ENCODE measurements around the gene TMEM132D.

The TMEM132D gene

DNA sequence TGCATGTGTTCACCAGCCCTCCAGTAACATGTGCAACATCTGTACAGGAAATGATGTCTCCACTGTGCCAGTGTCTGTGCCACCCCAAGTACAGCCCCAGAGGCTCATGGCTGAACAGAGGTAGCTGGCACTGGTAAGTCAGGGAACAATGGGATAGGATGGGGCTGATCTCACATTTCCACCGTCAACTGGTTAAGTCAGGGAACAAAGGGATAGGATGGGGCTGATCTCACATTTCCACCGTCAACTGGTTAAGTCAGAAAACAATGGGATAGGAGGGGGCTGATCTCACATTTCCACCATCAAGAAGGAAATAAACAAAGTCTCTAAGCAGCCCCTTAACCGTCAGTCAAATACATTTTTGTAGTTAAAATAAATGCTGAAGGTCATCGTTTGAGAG, 246.6 kb downstream of the TMEM132D start:
- peak; percentile 81 for DNase-seq

DNA sequence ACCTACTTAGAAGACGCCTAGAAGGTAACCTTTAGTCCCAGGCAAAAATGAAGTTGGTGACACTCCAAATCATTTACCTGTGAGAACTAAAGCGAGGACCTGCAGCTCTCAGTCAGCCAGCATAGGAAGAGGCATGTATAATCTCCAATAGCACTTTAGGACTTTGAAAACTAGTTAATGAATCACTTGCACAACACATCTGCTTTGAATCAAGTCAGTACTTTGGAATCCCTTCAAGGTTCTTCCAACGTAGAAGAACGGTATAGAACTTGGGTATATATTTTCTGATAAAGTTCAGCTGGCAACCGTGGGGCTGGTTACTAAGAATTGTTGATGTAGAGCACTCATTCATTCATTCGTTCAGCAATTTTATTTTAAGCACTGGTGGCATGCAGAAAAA, 251.9 kb downstream of the TMEM132D start:
- no peak for DNase-seq

DNA sequence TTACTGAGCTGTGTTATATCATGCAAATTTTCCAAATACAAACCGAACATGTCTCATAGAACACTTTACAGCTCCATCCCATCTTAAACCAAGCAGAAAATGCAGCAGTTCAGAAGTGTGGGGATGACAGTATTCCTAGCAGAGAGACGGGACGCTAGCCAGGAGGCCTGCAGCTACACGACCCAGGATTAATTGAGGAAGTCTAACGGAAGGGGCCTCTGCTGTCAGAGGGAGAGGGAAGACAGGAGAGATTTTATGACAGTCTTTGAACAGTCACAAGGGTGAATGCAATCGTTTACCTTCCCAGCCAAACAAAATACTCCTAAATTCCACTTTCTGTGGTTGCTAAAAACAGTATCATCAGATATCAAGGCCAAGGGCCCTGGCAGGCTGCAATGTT, 261.9 kb downstream of the TMEM132D start:
- DNase-seq, result peak; percentile 39

DNA sequence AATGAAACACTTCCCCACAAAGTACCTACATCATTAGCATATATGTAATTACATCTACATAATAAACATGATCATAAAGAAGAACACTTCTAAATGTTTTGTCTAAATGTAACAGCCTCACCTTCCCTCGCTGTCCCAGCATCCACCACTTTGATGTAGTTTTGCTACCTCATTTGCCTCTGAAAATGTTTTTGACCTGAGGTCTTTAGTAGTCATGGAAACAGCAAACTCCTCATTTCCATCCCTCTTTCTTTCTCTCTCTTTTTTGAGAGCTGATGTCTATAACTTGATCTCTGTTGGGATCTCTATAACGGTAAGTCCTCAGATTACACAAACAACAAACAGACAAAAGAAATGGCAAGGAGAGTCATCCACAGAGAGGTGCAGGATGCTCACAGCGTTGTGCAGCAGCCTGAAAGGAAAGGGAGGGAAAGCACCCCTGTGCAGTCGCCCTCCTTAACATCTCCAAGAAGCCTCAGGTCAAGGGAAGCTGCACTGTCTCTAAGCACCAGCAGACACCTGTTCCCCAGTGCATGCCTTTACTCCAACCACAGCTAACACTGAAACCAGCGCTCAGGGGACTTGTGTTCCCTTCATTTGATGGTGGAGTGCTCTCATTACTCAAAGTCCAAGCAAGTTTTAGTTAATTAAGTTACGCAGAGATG, 268.7 kb downstream of the TMEM132D start:
- no peak for DNase-seq

DNA sequence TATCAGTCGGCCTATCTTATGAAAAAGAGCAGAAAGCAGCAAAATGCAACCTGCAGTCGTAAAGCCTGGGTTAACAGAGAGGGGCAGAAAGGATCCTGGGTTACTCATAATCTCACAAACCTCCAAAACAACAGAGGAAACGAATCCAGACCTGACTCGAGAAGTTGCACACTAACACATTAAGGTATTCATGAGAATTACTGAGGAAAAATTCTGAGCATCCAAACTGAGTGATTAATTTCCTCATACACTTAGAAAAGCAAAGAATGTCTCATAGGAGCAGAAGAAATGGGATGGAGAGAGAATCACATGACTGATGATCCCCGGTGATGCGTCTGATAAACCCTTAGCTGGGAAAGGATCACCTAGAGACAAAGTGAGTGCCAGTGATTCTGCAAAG, 272.5 kb downstream of the TMEM132D start:
- DNase-seq, result no peak

DNA sequence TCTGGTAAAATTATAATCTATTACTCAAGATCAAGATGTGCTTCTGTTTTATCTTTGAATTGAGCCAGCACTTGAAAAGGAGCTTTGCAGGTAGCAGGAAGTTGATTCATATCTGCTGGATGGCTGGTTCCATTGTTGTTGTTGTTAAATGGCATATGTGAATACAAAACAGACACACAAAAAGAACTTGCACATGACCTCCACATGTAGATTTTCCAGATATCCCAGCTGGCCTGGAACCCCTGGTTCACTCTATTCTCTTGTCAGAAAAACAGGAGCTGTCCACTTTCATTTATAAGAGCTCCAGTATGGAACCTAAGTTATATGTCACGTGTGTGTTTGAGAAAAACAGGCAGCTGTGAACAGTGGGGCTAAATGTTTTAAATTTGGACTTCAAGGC, 273.9 kb downstream of the TMEM132D start:
- DNase-seq, result no peak

DNA sequence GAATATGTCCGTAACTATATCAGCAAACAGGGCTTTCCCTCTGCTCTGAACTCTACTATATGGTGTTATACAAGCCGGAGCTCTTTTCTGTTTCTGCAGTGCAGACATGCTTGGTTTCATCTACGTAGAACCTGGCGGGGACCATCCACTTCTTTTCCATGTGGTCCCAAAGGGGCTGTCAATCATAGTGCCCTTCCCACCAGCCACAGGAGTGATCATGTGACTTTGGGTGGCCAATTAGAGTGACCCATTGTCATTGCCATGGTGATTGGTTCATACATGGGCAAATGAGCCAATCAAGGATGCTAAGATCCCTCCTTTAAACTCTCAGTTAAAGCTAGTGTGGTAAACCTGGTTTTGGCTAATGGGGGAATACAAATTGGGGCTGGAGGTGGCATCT, 281.3 kb downstream of the TMEM132D start:
- DNase-seq, result no peak

DNA sequence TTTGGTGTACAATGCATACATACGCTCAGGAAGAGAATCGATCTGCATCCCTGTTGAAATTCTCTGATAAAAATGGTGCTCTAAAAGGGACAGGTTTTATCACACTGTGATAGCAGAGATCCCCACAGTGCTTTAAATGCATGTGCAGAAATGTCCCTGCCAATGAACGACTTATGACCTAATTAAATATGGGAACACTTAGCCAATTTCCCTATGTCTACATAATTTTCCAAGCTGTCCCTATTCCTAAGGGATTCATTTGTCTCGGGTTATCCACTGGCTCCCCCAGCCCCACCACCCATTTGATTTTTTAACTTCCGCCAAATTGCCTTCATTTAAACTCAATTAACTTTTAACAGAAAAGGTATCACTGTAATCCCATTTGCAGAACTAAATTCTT, 284.6 kb downstream of the TMEM132D start:
- no peak for DNase-seq

DNA sequence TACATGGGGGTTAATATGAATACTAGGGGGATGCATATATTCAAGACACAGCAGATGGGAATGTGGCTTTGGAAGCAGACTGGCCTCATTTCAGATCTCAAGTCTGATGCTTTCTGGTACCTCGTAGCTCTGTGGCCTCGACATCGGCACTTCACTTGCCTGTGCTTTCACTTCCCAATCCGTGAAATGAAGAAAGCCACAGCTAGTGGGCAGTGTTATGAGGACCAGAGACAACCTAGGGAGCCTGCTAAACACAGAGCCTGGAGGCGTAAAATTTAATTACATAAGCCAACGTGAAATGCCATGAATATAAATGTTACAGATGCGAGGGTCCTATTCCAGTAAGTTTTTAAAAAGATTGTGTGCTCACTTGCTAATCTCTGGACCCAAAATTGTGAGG, 286.0 kb downstream of the TMEM132D start:
- no peak for DNase-seq

DNA sequence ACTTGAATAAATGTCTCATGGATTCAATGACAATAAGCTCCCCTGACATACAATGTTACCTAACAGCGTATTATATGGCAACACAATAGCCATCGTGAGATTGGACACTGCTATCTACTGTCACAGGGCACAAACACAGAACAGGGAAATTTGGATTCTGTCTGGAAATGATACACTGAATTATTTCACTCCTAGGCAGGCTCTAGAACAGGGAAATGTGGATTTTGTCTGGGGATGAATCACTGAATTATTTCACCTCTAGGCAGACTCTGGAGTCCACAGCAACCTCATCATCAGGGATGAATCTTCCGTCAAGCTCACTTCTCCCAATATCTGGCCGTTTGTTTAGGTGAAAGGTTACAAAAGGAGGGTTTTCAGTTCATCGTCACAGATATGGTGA, 288.8 kb downstream of the TMEM132D start:
- DNase-seq, result no peak

DNA sequence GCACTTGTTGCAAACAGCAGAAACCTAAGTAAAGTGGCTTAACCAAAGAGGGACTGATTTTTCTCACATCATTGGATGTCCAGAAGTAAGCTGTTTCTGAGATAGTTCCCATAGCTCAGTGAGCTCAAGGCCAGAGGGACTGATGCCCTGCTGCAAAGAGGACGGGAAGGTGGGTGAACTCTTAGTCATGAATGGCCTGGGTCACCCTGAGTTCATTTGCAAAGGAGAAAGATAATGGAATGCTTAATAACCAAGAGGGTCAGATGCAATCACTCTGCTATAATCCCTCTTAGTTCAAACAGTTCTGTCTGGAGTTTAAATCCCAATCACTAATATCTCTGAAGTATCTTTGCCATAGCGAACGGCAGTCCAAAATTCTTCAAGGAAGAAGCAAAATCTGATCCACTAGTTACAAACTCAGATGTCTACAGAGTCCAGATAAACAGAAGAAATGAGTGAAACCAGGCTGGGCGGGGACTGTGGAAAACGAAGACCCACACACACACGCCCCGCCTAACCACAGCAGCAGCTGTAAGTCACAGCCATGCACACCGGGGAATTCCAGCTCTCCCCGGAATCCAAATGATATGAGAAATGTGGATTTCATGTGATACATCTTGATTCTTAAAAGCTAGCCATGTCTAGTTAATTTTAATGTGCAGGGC, 289.5 kb downstream of the TMEM132D start:
- no peak for DNase-seq

DNA sequence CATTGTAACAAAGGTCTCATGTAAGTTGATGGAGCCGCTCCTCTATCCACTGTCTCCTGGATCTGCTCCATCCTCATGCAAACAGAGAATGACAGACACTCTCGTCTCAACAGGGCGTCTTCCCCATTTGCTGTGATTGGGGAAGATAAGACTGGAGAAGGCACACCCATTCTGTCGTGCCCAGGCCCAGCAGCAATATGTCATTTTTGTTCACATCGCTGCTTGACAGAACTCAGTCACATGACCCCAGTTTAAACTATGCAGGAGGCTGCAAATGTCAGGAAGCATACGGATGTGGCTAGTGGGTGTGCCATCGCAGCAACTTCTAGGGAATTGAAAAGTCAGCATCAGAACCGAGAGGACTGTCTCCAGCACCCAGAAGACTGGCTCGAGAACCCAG, 290.5 kb downstream of the TMEM132D start:
- DNase-seq, result no peak

DNA sequence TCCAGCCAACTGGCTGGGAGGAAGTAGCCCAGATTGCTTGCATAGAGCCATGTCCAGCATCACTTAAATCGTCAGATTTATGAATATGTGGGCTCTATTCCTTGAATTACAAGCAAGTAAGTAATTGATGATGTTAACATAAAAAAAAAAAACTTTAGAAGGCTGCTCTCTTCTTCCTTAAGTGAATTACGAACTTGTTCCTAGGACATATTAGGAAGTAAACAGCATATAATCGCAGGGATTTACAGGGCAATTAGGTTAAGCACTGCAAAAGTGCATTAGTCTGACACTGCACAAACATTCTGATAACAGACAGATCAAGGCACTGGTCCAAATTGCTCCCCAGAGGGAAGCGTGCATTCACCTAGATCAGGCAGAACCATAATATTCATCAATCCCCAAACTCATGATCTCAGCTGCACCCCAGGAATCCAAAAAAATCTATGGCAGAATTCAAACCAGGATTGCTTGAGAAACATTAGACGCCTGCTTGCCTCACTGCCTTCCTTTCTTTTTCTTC, 293.2 kb downstream of the TMEM132D start:
- DNase-seq, result no peak

DNA sequence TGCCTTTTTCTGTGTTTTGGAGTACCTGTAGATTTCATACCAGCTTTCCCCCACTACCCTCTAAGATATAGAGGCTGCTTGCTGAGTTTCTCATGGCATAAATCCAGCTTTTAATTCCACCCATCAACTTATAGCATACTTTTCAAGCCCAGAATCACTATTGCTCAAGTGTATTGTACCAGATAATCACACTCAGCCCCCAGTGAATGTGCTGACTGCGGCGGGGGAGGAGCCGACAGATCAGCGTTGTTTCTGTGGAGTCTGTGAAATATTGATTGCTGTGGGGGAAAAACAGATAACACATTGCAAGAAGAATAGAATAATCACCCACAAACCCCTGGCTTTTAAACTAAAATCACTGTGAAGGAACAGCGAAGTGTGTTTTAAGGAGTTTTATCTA, 296.1 kb downstream of the TMEM132D start:
- DNase-seq, result no peak

DNA sequence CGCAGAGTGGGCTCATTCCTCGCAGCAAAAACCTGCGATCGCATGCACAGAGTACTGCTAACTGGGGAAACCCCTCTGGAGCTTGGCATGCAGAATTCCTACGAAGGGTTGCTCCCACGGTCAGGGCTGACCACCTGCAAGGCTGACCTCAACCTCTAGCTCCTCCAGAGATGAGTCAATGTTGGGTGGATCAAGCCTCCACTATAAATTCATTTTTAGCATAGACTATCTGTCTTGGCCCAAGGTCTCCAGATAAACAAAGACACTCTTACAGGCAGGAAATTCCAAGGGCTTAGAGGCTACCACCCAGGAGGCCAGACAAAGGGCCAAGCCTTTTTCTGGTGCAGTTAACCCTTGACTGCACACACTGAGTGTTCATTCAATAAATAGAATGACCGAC, 296.5 kb downstream of the TMEM132D start:
- no peak for DNase-seq

DNA sequence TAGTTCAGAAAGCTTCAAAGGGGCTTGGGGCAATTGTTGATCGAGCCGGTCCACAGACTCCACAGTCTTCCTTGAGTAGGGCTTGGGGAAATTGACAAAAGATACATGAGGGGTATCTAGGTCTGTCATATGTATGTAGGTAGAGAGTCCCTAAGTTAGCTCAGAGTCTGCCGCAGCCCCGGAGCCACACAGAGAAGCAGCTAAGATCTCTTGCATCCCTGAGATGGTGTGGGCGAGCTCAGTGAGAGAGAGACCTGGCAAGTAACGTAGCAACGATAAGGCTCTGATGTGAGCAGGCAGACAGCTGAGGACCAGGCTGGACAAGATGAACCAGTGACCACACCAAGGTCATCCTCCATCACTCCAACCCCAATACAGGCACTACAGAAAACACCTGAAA, 297.6 kb downstream of the TMEM132D start:
- no peak for DNase-seq

DNA sequence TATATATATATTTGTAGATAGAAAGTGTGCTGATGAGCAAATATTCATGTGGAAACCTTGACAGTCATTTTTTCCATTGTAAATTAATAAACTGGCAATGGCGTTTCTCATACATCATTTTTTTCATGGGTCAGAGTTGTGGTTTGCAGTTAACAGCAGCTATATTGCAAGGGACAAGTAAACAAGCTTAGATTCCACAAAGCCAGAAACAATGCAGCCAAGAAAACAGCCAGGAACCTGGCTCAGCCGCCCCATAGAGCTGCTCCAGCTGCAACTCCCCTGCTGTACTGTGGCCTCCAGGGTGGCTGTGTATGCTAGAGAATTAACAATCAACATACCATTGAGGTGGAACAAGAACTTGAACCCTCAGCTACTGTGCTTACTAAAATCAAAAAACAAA, 298.2 kb downstream of the TMEM132D start:
- DNase-seq, result no peak

DNA sequence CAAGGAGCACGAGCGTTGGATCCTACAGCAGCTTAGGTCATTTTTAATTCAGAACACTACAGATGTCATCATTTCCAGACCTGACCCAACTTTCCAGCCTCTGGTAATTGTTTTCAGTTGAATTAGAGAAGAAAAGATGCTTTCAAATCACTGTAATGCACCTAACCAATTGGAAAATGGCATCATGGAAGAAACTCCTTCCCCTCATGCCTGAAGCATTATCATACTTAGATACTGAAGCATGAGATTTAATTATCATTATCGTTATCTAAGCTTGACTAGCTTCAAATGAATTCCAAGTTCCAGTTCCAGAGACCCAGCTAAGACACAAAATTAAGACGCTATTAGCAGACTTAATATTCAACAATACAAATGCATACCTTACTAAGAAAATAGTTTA, 299.3 kb downstream of the TMEM132D start:
- no peak for DNase-seq

DNA sequence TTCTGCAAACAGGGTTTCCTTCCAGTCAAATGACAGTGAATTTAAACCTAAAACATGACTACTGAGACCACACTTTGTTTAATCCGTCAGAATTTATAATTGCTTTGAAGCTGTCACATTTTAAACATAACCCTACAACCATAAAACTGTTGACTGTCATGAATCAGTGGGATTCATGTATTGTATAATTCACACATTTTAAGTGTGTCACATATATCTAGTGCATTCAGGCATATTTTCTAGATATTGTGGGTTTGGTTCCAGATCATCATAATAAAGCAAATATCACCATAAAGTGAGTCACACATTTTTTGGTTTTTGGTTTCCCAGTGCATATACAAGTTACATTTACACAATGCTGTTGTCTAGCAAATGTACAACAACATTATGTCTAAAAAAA, 304.4 kb downstream of the TMEM132D start:
- no peak for DNase-seq

DNA sequence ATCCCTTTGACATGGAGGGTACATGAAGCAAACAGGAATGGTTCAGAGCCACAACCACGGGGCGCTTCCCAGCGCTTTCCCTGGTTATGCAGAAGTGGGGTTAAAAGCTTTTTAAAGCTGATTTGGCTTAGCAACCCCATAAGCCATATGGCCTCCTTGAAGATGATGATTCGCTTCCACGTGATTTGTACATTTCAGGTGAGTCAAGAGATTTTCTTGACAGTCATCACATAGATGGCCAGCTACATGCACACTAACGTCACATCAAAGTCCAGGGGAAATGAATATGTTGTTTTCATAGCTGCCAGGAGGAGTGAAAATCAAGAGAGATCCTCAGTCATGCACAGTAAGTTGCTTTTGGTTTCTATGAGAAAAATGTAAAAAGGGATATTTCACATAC, 309.7 kb downstream of the TMEM132D start:
- no peak for DNase-seq

DNA sequence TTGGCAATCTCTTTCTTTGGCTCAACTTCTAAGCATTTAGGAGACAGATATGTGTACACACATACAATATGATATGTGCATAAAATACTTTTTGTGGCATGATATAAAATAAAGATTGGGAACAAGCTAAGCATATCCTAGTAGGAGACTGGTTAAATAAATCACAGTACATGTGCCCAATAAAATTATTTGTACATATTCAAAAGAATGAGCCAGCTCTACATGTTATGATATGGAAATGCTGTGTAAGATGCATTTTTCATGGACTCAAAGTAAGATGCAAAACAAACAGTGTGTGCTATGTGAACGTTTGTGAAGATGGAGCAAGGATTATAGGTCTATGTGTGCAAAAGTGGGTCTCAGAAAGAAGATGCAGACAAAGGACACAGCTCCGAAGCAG, 311.4 kb downstream of the TMEM132D start:
- DNase-seq, result no peak

DNA sequence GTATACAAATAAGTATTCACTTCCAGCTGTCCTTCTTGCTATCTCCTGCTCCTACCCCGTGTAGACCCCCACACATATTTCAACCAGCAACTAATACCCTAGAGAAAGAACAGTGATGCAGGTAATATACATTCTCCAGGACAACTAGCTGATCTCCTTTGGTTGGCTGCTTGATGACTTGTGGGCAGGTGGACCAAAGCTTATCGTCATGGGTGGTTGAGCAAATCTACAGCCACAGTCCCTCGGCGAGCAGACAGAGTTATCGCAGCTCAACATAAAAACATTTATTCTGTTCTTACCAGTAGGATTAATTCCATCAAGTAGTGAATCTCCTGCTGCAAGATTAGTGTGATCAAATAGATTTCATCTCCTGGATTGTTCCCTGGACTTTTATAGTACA, 314.3 kb downstream of the TMEM132D start:
- no peak for DNase-seq

DNA sequence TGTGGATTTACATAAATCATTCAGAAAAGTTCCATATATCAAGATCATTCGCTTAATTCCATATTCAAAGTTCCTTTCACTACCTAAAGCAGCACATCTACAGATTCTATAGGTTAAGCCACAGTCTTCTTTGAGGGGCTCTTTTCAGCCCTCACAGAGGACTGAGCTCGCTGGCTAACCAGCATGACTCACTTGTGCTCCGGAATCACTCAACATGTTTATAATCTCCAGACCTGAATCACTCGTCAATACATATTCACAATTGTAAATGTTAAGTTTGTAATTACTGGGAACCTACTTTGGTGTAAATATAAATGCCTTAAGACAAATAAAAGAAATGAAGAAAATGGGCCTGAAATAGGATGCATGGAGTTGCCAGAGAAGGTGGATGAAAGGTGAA, 315.7 kb downstream of the TMEM132D start:
- DNase-seq, result no peak

DNA sequence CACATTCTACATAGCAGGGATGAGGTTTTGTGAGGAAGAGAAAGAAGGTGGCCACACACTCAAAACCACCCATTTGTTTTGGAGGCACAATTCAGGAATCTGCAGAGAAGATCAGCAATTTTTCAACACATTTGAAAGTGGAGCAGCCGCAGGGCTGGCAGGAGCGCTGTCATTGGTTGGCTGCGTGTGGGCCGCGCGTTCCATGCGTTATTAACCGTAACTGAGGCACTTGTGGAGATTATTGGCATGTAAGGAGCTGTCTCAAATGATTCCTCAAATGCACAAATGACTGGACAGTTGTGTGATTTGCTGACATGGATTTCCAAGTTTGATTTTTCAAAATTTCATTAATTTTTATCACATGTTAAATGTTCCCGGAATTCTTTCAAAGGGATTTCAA, 318.5 kb downstream of the TMEM132D start:
- no peak for DNase-seq

DNA sequence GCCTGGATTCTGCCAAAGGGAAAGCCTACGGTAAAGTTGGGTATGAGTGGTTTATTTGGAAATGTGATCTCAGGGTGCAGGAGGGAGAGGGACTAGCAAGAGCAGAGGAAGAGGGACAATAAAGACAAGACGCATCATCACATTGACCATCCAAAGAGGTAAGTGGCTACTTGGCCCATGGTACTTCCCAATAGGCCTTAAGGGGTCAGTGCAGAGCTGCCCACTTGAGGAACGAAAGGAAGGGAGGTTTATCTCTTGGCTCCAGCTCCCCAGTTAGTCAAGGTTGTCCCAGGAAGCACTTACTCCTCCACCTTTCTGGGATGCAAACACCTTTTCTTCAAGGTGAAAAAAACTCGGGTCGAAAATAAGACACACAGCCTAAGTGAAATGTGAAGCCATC, 323.9 kb downstream of the TMEM132D start:
- no peak for DNase-seq
